Spleen (tissue), 7 donors: ENCODE results near the gene RBM5.

ENCODE experiments used
- POLR2A ChIP-seq, 3 donors: fragments of 450-650 bp; IDR thresholded peaks; one replicate each; pipeline ENCODE4 v1.5.1; 2017; ENCODE audit warnings: antibody characterized with exemption in 3 of 3, mild to moderate bottlenecking in 1 of 3
- TF ChIP-seq, protein P1 (sequence below), 11 experiments: fragments of 200-600 bp in 7 of 11; fragments of 450-650 bp in 4 of 11; sonication (generic) in 4 of 11; IDR thresholded peaks in 8 of 11; conservative IDR thresholded peaks in 3 of 11; 1 replicate in 7 of 11; 2 replicates in 4 of 11; pipeline versions ENCODE4 v1.4.0 to v1.8.0; 2016 to 2021; ENCODE audit warnings: antibody characterized with exemption in 11 of 11, inconsistent platforms in 4 of 11, mild to moderate bottlenecking in 1 of 11
- donor health status: DM: no; HTN: no; CAD: no; lungs with moderate emphysema.
- donor health status: DM: no; HTN: no; CAD: no.
- donor health status: DM: no; HTN: no; CAD: no.

DNA sequence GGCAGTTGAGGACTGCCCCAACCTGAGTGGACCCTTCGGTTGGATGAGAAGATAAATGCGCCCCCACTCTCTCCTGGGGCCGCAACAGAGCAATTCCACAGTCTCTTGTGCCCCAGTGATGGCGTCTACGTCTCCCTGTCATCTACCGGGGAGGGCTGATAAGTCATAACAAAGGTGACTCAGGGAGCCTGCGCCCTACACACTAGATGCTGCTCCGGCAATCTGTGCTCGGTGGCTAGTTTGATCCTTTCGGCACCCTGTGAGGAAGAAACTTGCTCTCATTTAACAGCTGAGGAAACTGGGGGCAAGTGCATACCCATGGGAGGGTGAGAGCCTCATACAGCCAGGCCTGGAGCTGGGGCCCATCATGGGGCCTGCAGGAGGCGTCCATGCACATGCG lies 52.3 kb downstream of the RBM5 start:
- no peak for TF ChIP-seq POLR2A (IDR thresholded peaks at IDR 0.05)
- TF ChIP-seq, protein P1, sequence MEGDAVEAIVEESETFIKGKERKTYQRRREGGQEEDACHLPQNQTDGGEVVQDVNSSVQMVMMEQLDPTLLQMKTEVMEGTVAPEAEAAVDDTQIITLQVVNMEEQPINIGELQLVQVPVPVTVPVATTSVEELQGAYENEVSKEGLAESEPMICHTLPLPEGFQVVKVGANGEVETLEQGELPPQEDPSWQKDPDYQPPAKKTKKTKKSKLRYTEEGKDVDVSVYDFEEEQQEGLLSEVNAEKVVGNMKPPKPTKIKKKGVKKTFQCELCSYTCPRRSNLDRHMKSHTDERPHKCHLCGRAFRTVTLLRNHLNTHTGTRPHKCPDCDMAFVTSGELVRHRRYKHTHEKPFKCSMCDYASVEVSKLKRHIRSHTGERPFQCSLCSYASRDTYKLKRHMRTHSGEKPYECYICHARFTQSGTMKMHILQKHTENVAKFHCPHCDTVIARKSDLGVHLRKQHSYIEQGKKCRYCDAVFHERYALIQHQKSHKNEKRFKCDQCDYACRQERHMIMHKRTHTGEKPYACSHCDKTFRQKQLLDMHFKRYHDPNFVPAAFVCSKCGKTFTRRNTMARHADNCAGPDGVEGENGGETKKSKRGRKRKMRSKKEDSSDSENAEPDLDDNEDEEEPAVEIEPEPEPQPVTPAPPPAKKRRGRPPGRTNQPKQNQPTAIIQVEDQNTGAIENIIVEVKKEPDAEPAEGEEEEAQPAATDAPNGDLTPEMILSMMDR (IDR thresholded peaks at IDR 0.05 in 8 of 11, conservative IDR thresholded peaks at IDR 0.05 in 3 of 11) = no peak
